Effector CD4-positive, alpha-beta T cell (primary cell): ENCODE measurements around the gene CDK10.

ENCODE experiments used
- DNase-seq: peaks from one replicate; pipeline ENCODE4 v3.0.0-alpha.2; 2020

Gene CDK10

DNA sequence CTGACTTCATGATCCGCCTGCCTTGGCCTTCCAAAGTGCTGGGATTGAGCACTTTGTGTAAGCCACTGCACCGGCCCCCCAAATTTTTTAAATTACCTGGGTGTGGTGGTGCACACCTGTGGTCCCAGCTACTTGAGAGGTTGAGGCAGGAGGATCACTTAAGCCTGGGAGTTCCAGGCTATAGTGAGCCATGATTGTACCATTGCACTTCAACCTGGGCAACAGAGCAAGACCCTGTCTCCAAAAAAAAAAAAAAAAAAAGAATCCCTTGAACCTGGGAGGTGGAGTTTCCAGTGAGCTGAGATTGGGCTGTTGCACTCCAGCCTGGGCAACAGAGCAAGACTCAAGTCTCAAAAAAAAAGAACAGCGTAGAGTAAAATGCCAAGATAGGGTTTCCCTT is 50.1 kb downstream of the CDK10 start:
- no peak for DNase-seq

DNA sequence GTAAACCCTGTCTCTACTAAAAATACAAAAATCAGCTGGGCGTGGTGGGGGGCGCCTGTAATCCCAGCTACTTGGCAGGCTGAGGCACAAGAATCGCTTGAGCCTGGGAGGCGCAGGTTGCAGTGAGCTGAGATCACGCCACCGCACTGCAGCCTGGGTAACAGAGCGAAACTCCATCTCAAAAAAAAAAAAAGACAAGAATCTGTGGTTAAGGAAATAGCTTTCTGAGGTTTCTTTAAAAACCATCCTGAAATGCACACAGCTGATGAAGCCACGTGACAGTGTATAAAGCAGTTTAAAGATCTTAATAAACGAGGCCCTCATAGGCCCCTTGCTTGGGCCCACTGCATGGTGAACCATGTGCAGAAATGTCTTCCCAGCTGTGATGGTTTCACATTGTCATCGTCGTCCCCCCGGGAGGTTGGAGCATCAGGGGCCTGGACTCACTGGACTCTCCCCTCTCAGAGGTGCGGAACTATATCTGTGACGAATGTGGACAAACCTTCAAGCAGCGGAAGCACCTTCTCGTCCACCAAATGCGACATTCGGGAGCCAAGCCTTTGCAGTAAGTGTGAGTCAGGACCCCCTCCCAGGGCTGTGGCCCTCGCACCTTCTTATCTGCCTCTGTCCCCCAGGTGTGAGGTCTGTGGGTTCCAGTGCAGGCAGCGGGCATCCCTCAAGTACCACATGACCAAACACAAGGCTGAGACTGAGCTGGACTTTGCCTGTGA is 51.0 kb downstream of the CDK10 start:
- DNase-seq: peak; percentile 27

GRCh38 chr16:89738072-89738377 is 51.5 kb downstream of the CDK10 start:
- DNase-seq: no peak

- DNase-seq: no peak
Measured at GRCh38 chr16:89738538-89739317, 52.2 kb downstream of the CDK10 start.

DNA sequence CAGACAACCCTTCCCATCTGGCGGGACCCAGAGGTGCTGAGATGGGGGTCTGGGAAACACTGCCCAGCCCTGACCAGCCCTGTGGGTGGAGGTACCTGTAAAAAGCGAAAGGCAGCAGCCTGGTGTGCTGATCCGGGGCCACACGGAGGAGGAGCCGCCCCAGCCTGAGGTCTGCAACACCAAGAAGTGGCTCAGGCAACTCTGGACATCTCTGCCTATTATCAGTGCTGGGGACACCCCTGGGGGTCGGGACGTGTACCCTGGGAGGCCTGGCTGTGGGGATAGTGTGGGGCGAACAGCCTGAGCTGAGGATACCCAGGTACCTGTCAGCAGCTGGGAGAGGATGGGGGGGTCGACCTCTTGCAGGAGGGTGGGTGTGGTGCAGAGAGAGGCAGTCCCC is 52.9 kb downstream of the CDK10 start:
- DNase-seq: no peak

DNA sequence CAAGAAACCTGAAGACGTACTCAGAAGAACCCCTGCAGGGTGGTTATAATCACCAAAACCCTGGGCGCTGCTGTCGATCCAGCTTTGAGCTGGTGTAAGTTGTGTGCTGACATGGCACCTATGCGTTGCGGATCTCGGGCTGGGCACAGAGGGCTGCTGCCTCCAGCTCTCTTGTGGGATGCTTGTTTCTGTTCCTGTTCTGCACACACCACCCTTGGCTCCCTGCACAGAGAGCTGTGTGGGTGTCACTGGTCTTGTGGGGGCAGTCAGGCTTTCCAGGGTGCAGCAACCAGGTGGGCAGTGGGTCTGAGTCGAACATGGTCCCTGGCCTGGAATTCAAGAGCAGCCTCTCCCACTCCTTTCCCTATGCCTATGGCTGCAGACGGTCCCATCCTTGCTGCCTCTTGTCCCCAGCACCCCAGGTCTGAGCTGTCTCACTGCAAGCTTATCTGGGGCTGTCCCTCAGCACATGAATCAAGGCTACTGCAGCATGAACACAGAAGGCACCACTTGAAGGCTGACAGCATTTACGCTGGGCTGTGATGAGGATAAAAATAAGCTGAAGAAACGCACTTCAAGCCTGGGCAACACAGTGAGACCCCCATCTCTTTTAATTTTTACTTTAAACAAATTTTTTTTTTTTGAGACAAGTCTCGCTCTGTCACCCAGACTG is 55.0 kb downstream of the CDK10 start:
- no peak for DNase-seq

GRCh38 chr16:89742948-89743347 is 56.5 kb downstream of the CDK10 start:
- DNase-seq: no peak

DNA sequence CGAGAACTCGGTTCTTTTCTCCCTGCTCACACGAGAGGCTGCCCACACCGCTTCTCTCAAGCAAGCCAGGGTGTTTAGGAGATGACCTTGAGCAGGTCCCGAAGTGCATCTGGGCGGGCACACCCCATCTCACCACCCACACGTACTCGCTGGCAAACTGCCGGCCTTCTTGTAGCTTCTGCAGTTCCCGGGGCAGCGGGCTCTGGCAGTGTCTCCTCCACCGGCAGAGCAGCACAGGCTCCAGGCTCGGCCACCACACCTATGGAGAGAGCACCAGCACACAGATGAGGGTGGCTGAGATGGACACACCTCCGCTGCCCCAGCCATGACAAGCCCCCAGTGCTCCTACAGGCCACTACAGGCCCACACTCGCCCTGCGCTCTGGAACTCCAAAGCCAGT is 58.3 kb downstream of the CDK10 start:
- DNase-seq: no peak
